GM21381 (cell line): ENCODE results near the gene BRK1.
A peak's percentile ranks its signal among the peaks of the same experiment; 100 is the strongest.
"Not testable (repeated sequence)": the region's sequence is repeated elsewhere in the genome, so short reads cannot be mapped to it uniquely, and the experiment has no call there.

Source experiments
- ATAC-seq: cut with Tn5 transposase; IDR thresholded peaks from one replicate; pipeline ENCODE4 v1.9.1; 2021; ENCODE audit warnings: mild to moderate bottlenecking, moderate library complexity; ENCODE audit not compliant: unreplicated experiment

Gene BRK1

DNA sequence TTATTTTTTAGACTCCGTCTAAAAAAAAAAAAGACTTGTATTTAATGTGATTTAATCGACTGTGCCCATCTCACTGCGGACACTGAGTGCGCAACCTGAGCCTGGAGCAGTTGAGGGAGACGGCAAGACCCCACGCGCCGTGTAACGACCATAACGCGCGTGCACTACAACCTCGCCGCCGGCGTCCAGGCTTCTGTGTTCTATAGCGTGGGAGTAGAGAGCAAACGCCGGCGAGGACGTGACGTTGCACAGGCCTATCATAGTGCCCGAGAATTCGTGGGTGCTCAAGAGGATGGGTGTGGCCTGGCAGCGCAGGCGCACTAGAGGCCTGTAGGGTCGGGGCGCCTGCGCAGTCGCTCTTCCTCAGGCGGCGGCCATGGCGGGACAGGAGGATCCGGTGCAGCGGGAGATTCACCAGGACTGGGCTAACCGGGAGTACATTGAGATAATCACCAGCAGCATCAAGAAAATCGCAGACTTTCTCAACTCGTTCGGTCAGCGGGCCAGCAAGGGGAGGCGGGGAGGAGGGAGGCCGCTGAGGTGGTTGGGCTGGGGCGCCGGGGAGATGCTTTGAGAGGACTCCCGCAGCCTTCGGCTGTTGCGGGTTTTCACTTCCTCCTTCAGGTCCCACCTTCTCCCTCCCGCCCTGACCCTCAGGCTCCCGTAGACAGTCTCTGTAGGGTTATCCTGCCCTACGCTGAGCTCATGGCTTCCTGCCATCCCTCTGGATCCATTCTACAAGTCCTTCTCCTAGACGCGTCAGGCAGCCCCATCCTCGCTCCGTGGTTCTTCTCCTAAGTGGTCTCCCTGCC lies at the start of gene BRK1:
Gene BRK1 (plus strand): TSS at position 350 of the 812 bp plus-strand sequence. CDS start 27 bp downstream, at position 377.
- ATAC-seq: peak; percentile 94

- ATAC-seq: not testable (repeated sequence)
Measured at GRCh38 chr3:10070077-10070476, 45.4 kb upstream of the BRK1 start.

DNA sequence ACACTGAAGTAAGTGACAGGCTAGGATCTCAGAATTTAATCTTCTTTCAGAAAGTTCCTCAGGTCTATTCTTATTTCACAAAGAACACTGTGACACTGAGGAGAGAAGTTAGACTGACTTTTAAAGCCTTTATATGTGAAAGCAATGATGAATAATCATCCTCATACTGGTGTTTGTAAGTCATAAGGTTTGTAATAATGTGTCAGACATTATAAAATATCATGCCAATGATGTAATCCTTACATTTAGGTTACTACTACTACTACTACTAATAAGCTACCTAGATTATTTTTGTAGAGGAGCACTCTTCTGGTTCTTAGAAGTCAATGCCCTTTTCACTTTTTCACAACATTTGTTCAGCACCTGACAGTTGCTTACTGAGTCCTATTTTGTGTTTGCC lies 40.8 kb upstream of the BRK1 start:
- ATAC-seq: no peak

GRCh38 chr3:10081871-10082270 lies 33.6 kb upstream of the BRK1 start:
- ATAC-seq: no peak

DNA sequence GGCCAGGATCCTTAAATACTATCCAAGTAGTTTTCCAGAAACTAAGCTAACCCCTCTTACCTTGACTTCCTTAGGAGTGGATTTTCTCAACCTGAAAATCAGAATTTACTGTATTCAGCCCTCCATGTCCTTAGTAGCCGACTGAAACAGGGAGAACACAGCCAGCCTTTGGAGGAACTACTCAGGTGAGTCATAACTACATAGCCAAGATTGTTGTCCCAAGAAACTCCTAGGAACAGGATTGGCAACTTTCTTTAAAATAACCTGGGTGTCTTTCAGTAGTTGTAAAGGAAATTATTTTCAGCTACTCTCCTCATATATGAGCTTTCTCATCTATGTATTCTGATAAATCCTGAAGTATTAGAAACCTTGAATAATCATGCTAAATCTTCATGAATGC lies 29.7 kb upstream of the BRK1 start:
- ATAC-seq: no peak

DNA sequence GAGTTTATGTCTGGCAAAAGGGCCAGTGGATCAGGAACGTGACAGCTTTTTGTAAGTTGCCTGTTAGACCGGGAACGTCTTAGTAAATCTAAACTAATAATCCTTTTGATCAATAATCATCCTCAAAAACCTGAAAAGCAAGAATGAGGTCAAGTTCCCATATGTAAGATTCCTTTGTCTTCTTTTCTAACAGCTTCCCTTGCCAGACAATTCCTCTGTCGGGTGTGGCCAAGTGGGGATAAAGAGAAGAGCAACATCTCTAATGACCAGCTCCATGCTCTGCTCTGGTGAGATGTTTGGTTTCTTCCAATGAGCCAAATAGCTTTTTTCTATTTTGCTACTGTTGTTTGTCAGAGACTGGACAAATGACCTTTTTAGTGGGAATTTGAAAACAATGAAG lies 27.2 kb upstream of the BRK1 start:
- no peak for ATAC-seq

- no peak for ATAC-seq
Measured at GRCh38 chr3:10090179-10090578, 25.3 kb upstream of the BRK1 start.

GRCh38 chr3:10090774-10091173 lies 24.7 kb upstream of the BRK1 start:
- ATAC-seq: not testable (repeated sequence)

DNA sequence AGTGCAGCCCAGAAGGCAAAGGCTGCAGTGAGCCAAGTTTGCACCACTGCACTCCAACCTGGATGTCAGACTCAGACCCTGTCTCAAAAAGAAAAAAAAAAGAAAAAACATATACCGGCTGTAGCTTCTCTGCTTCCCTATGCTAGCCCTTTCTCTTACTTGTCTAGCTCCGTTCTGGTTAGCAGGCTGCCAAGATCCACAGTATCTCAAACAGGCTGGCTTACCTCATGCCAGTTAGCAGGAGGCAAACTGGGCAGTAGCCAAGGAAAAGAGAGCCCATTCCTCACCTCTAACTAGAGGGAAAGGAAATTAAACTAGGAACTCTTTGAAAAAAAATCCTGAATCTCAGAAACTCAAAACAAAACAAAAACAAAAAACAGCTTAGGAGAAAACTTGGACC lies 24.1 kb upstream of the BRK1 start:
- not testable (repeated sequence) for ATAC-seq

DNA sequence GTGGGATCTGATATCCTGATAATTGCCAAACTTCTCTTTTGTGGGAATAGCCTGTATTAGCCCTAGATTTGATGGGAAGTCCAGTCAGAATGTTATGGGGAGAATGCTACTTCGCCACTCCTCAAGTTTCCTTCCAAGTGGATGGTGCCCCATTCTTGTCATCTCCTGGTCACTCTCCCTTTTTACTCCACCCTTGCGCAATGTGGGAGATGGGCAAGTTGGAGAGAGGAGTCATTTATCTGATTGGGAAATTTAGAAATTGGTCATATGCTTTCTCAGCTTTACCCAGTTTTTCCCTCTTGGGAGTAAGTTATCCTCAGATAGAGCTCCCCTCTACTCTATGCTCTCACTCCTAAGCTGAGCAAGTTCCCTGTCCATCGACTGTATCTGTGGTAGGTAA lies 21.8 kb upstream of the BRK1 start:
- ATAC-seq: no peak

- no peak for ATAC-seq
Measured at GRCh38 chr3:10099041-10099440, 16.4 kb upstream of the BRK1 start.

DNA sequence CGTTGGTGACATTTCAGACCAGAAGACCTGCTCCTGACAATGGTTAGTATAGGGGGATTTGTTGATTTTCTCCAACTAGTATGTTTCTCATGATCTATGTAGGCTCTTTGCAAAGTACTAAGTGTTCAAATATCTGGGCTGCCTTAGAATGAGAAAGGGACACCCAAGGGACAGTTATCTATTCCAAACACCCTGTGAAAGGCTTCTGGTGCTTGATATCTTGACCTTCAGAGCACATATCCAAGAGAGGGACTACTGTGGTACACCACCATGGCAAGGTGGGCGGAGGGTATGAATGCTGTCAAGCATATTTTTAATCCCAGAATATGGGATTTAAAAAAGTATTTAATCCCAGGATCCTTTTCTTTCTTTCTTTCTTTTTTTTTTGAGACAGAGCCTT lies 8.6 kb upstream of the BRK1 start:
- ATAC-seq: no peak

DNA sequence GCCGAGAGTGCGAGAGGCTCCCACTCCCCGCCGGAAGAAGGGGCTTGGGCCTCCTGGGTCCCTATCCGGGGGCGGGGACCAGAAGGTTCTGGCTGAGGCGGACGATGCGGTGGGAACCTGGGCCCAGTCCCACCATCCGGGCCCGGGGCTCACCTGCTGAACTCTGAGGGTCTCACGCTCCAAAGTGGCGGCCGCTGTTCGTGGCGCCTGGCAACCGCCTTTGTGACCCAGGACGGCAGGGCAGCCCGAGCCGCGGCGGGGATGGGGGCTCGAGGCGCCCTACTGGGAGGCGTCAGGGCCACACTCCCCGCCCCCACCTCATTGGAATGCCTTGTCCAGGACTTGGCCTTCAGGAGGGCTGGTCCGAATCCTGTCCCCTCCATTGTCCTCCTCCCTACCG lies 7.4 kb upstream of the BRK1 start, which contains the start of gene FANCD2OS:
Gene FANCD2OS (minus strand): TSS at position 165 of the 400 bp plus-strand sequence. CDS start 3,481 bp downstream, outside the sequence.
- no peak for ATAC-seq

DNA sequence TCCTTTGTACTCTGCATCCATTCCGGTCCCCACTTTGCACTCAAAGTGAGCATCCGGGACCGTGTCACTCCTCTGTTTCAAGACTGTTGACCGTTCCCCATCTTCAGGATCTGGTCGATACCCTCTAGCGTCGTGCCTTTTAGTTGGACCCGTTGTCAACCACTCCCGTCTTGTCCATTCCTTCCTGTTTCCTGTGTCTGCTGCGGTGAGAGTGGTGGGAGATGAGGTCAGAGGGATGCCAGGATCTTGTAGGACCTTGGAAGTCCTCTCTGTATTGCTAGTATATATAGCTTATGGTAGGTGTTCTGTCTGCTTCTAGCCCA lies 624 bp downstream of the BRK1 start:
- ATAC-seq: no peak

GRCh38 chr3:10116928-10117327 lies 1.5 kb downstream of the BRK1 start:
- no peak for ATAC-seq

GRCh38 chr3:10119376-10119775 lies 3.9 kb downstream of the BRK1 start:
- ATAC-seq: no peak

DNA sequence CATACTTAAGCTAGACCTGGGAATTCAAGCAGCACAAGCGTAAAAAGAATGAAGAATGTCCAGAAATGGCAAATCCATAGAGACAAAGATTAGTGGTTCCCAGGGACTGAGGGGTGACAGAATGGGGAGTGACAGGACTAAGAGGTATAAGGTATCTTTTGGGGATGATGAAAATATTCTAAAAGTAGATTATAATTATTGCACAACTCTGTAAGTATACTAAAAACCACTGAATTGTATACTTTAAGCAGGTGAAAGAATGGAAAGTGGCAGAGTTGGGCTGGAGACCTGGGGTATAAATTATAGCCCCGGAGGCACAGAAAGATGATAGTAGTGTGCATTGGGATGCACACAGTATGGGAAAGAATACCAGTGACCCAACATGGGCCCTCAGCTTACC lies 5.6 kb downstream of the BRK1 start:
- ATAC-seq: no peak

DNA sequence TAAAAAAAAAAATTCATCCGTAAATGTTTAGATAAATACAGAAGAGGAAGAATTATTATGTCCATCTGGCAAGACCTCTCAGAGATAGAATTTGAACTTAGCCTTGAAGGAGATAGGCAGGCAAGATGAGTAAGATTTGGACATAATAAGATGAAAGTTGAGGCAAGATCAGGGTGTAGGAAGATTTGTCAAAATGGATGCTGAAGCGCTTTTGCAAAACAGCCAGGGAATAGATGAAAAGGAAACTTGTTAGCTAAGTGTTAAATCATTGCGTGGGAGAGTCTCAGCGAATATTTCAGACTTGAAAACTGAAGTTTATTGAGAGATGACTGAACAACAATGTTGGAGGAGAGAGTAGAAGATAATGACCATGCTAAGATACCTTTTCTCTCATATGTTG lies 7.2 kb downstream of the BRK1 start:
- no peak for ATAC-seq

GRCh38 chr3:10135872-10136271 lies 20.4 kb downstream of the BRK1 start:
- not testable (repeated sequence) for ATAC-seq

DNA sequence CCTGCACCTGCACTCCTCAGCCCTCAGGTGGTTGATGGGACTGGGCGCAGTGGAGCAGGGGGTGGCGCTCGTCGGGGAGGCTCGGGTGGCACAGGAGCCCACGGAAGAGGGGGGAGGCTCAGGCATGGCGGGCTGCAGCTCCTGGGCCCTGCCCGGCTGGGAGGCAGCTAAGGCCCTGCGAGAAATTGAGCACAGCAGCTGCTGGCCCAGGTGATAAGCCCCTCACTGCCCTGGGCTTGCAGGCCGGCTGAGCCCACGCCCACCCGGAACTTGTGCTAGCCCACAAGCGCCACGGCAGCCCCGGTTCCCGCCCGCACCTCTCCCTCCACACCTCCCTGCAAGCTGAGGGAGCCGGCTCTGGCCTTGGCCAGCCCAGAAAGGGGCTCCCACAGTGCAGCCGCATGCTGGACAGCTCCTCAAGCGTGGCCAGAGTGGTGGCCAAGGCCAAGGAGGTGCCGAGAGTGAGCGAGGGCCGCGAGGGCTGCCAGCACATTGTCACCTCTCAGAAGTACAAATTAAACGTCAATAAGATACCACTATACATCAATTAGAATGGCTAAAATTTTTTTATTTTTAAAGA lies 21.0 kb downstream of the BRK1 start:
- ATAC-seq: no peak

GRCh38 chr3:10137178-10137577 lies 21.7 kb downstream of the BRK1 start:
- no peak for ATAC-seq

DNA sequence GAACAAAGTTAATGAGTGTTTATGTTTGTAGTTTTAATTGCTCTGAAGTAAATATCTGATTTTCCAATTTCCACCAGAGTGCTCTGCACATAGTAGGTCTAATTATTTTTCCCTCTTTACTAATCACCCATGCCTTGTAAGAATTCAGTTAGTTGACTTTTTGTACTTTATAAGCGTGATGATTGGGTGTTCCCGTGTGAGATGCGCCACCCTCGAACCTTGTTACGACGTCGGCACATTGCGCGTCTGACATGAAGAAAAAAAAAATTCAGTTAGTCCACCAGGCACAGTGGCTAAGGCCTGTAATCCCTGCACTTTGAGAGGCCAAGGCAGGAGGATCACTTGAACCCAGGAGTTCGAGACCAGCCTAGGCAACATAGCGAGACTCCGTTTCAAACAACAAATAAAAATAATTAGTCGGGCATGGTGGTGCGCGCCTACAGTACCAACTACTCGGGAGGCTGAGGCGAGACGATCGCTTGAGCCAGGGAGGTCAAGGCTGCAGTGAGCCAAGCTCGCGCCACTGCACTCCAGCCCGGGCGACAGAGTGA lies 25.6 kb downstream of the BRK1 start:
- no peak for ATAC-seq
